Measurements from ENCODE around the gene OTUD6A. TPM values are rescaled to one million over a fixed set of nuclear protein-coding genes. Genes with fewer than 3 reads are reported as not detected.

The OTUD6A gene
- polyA plus RNA-seq, 3 donors from 2014 or later: not detected

GRCh38 chrX:70038515-70038914 is 23.7 kb upstream of the OTUD6A start:
- Mint-ChIP-seq H3K9me3 (no peaks in the 10 kb centered on the region), H3K4me3 (no peak overlapping the region), H3K27ac (no peak overlapping the region), H3K4me1 (no peaks in the 10 kb centered on the region), H3K27me3 (ENCODE audit: low read depth in 3 of 3) (peaks cover 0 to 4% (median 0%) of the 10 kb centered on the region in 3 donors), H3K36me3 (no peaks in the 10 kb centered on the region)
- no peak for DNase-seq

- no peaks in the 10 kb centered on the region for H3K36me3 Mint-ChIP-seq
- peaks cover 0 to 4% (median 0%) of the 10 kb centered on the region in 3 donors for H3K27me3 Mint-ChIP-seq (ENCODE audit: low read depth in 3 of 3)
- H3K4me3 Mint-ChIP-seq: no peak overlapping the region
- no peak for DNase-seq
- H3K9me3 Mint-ChIP-seq: no peaks in the 10 kb centered on the region
- no peaks in the 10 kb centered on the region for H3K4me1 Mint-ChIP-seq
- H3K27ac Mint-ChIP-seq: no peak overlapping the region
Observed at GRCh38 chrX:70038951-70039350, 23.3 kb upstream of the OTUD6A start.

- Mint-ChIP-seq H3K36me3 (no peaks in the 10 kb centered on the region), H3K4me1 (no peaks in the 10 kb centered on the region), H3K27me3 (ENCODE audit: low read depth in 3 of 3) (peaks cover 0 to 2% (median 0%) of the 10 kb centered on the region in 3 donors), H3K27ac (no peak overlapping the region), H3K4me3 (no peak overlapping the region), H3K9me3 (no peaks in the 10 kb centered on the region)
- DNase-seq: no peak
Observed at GRCh38 chrX:70039758-70040157, 22.5 kb upstream of the OTUD6A start.

GRCh38 chrX:70041993-70042392 is 20.3 kb upstream of the OTUD6A start:
- H3K27me3 Mint-ChIP-seq (ENCODE audit: low read depth in 3 of 3): peaks cover 0 to 2% (median 1%) of the 10 kb centered on the region in 3 donors
- no peaks in the 10 kb centered on the region for H3K9me3 Mint-ChIP-seq
- DNase-seq: no peak
- no peak overlapping the region for H3K27ac Mint-ChIP-seq
- H3K36me3 Mint-ChIP-seq: no peaks in the 10 kb centered on the region
- H3K4me1 Mint-ChIP-seq: no peaks in the 10 kb centered on the region
- H3K4me3 Mint-ChIP-seq: no peak overlapping the region

- no peaks in the 10 kb centered on the region for H3K4me1 Mint-ChIP-seq
- H3K36me3 Mint-ChIP-seq: no peaks in the 10 kb centered on the region
- peaks cover 0 to 2% (median 1%) of the 10 kb centered on the region in 3 donors for H3K27me3 Mint-ChIP-seq (ENCODE audit: low read depth in 3 of 3)
- H3K9me3 Mint-ChIP-seq: no peaks in the 10 kb centered on the region
- no peak overlapping the region for H3K27ac Mint-ChIP-seq
- DNase-seq: no peak
- H3K4me3 Mint-ChIP-seq: no peak overlapping the region
Observed at GRCh38 chrX:70042399-70043371, 19.6 kb upstream of the OTUD6A start.

- Mint-ChIP-seq H3K4me3 (no peak overlapping the region), H3K36me3 (no peaks in the 10 kb centered on the region), H3K4me1 (no peaks in the 10 kb centered on the region), H3K27ac (no peak overlapping the region), H3K9me3 (no peaks in the 10 kb centered on the region), H3K27me3 (ENCODE audit: low read depth in 3 of 3) (peaks cover 0 to 4% (median 1%) of the 10 kb centered on the region in 3 donors)
- DNase-seq: no peak
Observed at GRCh38 chrX:70043685-70044084, 18.6 kb upstream of the OTUD6A start.

- Mint-ChIP-seq H3K27ac (no peak overlapping the region), H3K4me3 (no peak overlapping the region), H3K27me3 (ENCODE audit: low read depth in 3 of 3) (peaks cover 0 to 4% (median 1%) of the 10 kb centered on the region in 3 donors), H3K36me3 (no peaks in the 10 kb centered on the region), H3K4me1 (no peaks in the 10 kb centered on the region), H3K9me3 (no peaks in the 10 kb centered on the region)
- no peak for DNase-seq
Observed at GRCh38 chrX:70044541-70045245, 17.6 kb upstream of the OTUD6A start.

GRCh38 chrX:70046978-70047377 is 15.3 kb upstream of the OTUD6A start:
- no peak overlapping the region for H3K27ac Mint-ChIP-seq
- no peaks in the 10 kb centered on the region for H3K4me1 Mint-ChIP-seq
- no peaks in the 10 kb centered on the region for H3K9me3 Mint-ChIP-seq
- H3K27me3 Mint-ChIP-seq (ENCODE audit: low read depth in 3 of 3): peaks cover 0 to 7% (median 6%) of the 10 kb centered on the region in 3 donors
- no peak for DNase-seq
- H3K4me3 Mint-ChIP-seq: no peak overlapping the region
- no peaks in the 10 kb centered on the region for H3K36me3 Mint-ChIP-seq

GRCh38 chrX:70049406-70049805 is 12.9 kb upstream of the OTUD6A start:
- Mint-ChIP-seq H3K4me3 (no peak overlapping the region), H3K9me3 (no peaks in the 10 kb centered on the region), H3K36me3 (no peaks in the 10 kb centered on the region), H3K27me3 (ENCODE audit: low read depth in 3 of 3) (peaks cover 0 to 13% (median 10%) of the 10 kb centered on the region in 3 donors), H3K27ac (no peak overlapping the region), H3K4me1 (no peaks in the 10 kb centered on the region)
- DNase-seq: no peak

GRCh38 chrX:70049925-70050324 is 12.3 kb upstream of the OTUD6A start, which contains the start of gene AWAT2:
TSS of gene AWAT2 (minus strand) at chrX:70049938. CDS start at chrX:70049932, 6 bp downstream.
- DNase-seq: no peak
- Mint-ChIP-seq H3K9me3 (no peaks in the 10 kb centered on the region), H3K36me3 (no peaks in the 10 kb centered on the region), H3K4me3 (no peak within 1 kb of the TSS), H3K27ac (no peak within 1 kb of the TSS), H3K27me3 (ENCODE audit: low read depth in 3 of 3) (peaks cover 0 to 13% (median 10%) of the 10 kb centered on the region in 3 donors), H3K4me1 (no peaks in the 10 kb centered on the region)

- Mint-ChIP-seq H3K27ac (no peak overlapping the region), H3K9me3 (no peaks in the 10 kb centered on the region), H3K4me3 (no peak overlapping the region), H3K4me1 (no peaks in the 10 kb centered on the region), H3K27me3 (ENCODE audit: low read depth in 3 of 3) (peaks cover 1 to 11% (median 7%) of the 10 kb centered on the region in 3 donors), H3K36me3 (no peaks in the 10 kb centered on the region)
- no peak for DNase-seq
Observed at GRCh38 chrX:70052895-70053615, 9.2 kb upstream of the OTUD6A start.

- peaks cover 1 to 11% (median 7%) of the 10 kb centered on the region in 3 donors for H3K27me3 Mint-ChIP-seq (ENCODE audit: low read depth in 3 of 3)
Observed at GRCh38 chrX:70054391-70054790, 7.9 kb upstream of the OTUD6A start.

GRCh38 chrX:70062961-70063550 is 799 bp downstream of the OTUD6A start:
- no peak for DNase-seq
- no peaks in the 10 kb centered on the region for H3K4me1 Mint-ChIP-seq
- peaks cover under 1 to 10% (median 3%) of the 10 kb centered on the region in 3 donors for H3K27me3 Mint-ChIP-seq (ENCODE audit: low read depth in 3 of 3)
- no peaks in the 10 kb centered on the region for H3K9me3 Mint-ChIP-seq
- H3K27ac Mint-ChIP-seq: no peak overlapping the region
- H3K4me3 Mint-ChIP-seq: no peak overlapping the region
- no peaks in the 10 kb centered on the region for H3K36me3 Mint-ChIP-seq

More at GRCh38 chrX:70054391-70054790, 7.9 kb upstream of the OTUD6A start:
- Mint-ChIP-seq H3K27ac (no peak overlapping the region), H3K9me3 (no peaks in the 10 kb centered on the region), H3K36me3 (no peaks in the 10 kb centered on the region), H3K4me1 (no peaks in the 10 kb centered on the region), H3K4me3 (no peak overlapping the region)
- no peak for DNase-seq
